ENCODE data around the gene OR2Y1.
"Not testable (repeated sequence)": the region's sequence is repeated elsewhere in the genome, so short reads cannot be mapped to it uniquely, and the experiment has no call there.

Gene OR2Y1, protein sequence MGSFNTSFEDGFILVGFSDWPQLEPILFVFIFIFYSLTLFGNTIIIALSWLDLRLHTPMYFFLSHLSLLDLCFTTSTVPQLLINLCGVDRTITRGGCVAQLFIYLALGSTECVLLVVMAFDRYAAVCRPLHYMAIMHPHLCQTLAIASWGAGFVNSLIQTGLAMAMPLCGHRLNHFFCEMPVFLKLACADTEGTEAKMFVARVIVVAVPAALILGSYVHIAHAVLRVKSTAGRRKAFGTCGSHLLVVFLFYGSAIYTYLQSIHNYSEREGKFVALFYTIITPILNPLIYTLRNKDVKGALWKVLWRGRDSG

GRCh38 chr5:180739958-180740357 is at the start of gene OR2Y1:
Gene OR2Y1, minus strand, starts transcription at chr5:180740058. Its CDS starts 0 bp downstream, at chr5:180740058.
- no peak for DNase-seq (ENCODE audit: low spot score)

GRCh38 chr5:180788651-180789410 is 49.0 kb upstream of the OR2Y1 start:
- DNase-seq (ENCODE audit: low spot score) = not testable (repeated sequence)

DNA sequence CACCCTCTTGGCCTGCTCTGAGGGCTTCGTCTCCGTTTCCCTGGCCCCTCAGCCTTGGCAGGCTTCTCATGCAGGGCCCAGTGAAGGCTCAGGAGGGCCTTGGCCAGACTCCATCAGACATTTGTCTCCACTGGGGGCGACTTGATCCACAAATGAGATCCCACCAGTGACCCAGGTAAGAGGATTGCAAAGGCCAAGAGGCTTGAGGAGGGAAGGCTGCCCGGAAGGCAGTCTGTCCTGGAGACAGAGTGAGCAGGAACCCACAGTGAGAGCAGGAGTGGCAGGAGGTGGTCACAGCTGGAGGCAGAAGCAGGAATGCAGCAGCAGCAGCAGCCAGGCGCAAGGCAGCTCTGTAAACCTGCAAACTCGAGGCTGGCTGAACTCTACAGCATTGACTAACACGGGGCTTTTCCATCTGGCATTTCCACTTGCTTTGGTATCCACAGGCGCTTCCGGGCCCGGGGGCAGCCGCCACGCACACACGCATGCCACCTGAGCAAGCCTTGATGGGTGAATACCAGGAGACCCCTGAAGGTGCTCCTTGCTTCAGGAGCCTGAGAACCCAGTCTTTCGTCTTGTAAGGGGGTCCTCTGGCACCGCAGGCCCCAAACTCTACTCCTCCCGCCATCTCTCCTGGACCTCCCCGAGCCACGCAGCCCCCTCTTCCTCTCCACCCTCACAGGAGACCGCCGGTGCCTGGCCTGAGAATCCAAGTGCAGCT is 48.0 kb upstream of the OR2Y1 start:
- DNase-seq (ENCODE audit: low spot score) = no peak

DNA sequence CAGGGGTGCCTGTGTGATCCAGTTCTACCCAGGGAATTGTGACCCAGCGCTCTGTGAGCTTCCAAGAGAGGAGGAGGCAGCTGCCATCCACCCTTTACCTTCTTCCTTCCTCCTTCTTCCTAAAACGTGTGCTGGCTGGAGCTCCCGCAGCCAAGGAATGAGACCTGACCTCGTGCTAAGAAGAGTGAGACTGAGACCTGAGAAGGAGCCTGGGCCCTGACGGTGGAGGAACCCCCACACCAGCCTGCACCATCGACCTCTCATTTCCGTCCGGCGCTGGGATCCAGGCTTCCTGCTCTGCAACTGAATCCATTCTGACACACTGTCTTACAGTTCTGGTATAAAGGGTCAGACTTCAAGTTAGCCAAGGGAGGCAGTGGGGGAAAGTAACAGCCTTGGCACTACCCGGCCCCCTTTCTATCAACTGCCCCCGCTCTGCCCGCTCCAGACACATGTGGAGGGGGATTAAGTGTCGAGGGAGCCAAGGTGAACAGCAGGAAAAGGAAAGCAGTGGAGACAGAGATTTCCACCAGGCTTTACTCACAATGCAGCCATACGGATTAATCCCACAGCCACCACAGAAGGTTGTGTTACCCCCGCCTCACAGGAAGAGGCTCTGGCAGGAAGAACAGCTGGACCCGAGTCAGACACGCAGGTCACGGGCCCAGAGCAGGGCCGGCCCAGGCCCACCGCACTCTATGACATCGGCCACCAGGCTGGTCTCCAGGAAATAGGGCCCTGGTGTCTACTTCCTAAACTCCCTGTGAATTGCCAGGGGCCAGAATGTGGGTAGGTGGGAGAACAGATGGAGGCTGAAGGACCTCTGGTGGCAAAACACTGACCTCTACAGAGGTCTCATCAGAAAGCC is 46.9 kb upstream of the OR2Y1 start:
- no peak for DNase-seq (ENCODE audit: low spot score)

DNA sequence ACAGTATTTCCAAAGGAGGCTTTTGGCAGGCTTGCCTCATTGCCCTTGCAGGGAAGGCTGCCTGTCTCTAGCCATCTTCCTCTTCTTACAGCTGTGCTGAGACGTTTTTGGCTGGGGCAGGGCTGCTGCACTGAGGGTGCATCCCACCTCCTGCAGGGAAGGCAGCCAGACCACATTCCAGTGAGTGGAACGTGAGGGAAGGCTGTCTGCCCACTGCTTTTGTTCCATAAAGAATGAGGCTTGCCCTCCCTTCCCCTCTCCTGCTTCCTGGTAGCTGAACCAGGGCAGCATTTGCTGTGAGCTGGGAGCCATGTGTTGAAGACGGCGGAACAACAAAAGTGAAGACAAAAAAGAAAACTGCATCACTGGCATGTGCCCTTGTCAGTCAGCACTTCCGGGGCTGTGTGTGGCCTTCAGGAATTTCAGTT is 46.0 kb upstream of the OR2Y1 start:
- no peak for DNase-seq (ENCODE audit: low spot score)

DNA sequence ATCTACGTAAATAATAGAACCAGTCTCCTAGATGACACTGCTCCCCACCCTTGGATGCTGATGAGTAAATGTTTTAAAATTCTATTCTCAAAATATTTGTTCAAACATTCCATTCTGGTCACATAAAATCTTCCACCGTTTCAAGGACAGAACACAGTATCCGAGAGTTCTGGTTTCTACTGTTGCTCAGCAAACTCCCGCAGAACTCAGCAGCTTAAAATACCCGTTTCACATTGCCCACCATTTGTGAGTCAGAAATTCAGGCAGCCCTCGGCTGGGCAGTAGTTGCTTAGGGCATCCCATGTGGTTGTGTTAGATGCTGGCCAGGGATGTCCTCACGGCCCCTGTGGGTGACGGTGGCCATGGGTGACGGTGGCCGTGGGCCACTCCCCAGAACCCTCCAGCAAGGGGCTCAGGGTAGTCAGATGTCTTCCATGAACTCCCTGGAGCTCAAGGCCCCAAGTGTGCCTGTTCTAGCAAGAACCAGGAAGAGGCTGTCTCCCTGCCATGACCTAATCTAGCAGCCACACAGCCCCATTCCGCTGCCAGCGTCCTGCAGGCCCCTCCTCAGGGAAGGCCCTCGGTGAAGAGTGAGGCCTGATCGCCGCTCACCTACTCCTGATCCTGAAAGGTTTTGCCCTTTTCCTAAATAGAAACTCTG is 45.4 kb upstream of the OR2Y1 start:
- no peak for DNase-seq (ENCODE audit: low spot score)

DNA sequence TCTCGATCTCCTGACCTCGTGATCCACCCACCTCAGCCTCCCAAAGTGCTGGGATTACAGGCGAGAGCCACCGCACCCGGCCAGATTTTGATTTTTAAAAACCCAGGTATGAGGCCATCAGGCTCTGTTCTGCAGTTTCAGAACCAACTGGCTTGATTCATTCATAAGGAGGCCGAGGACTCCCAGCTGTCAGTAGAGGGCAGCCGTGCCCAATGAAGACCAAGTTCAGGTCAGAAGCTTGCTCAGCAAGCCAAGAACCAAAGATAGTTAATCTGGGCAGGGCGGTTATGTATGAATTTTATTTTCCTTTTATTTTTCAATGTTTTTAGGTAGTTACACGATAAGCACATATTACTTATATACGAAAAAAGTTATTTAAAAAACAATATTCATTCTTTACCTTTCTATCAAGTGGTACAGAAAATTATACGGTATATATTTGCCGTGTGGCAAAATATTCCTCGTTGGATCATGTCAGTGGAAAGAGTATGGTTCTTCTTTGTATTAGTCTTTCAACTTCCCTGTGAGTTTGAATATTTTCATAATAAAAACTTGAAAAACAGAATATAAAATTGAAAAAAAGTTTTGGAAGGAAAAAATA is 44.7 kb upstream of the OR2Y1 start:
- peak; percentile 91 for DNase-seq (ENCODE audit: low spot score)

- DNase-seq (ENCODE audit: low spot score) = no peak
Measured at GRCh38 chr5:180783340-180784052, 43.6 kb upstream of the OR2Y1 start.

DNA sequence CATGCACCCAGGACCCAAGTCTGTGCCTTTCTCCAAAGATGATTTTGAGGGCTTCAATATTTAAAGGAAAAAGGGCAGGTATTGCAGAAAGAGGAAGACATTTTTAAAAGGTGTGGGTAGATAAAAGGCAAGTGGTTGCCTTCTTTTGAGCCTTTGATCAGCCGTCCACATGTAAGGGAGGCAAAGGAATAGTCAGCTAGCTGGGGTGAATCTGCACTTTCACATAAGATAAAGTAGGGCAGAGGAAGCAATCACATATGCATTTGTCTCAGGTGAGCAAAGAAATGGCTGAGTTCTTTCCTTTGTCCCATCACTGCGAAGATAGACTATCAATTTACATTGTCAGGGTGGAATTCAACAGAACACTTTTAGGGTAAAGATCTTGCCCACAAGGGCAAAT is 42.9 kb upstream of the OR2Y1 start:
- DNase-seq (ENCODE audit: low spot score) = peak; percentile 38

DNA sequence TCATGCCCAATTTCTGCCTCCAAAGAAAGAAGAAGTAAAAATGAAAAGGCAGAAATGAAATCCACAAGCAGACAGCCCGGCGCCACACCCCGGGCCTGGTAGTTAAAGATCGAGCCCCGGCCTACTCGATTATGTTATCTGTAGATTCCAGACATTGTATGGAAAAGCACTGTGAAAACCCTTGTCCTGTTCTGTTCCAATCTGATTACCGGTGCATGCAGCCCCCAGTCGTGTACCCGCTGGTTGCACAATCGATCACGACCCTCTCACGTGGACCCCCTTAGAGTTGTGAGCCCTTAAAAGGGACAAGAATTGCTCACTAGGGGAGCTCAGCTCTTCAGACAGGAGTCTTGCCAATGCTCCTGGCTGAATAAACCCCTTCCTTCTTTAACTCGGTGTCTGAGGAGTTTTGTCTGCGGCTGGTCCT is 42.1 kb upstream of the OR2Y1 start:
- DNase-seq (ENCODE audit: low spot score) = peak; percentile 61

- no peak for DNase-seq (ENCODE audit: low spot score)
Measured at GRCh38 chr5:180779985-180780610, 40.2 kb upstream of the OR2Y1 start.

DNA sequence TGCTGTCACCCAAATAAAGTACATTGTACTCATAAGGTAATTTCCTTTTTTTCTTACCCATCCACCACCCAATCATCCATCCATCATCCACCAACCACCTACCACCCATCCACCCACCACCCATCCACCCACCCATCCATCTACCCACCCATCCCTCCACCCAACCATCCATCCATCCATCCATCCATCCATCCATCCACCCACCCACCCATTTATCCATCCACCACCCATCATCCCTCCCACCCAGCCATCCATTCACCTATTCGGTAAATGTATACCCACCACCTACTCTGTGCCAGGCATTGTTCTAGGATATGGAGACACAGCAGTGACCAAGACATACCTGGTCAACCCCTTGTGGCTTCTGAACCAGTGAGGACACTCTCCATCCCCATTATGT is 37.6 kb upstream of the OR2Y1 start:
- no peak for DNase-seq (ENCODE audit: low spot score)

DNA sequence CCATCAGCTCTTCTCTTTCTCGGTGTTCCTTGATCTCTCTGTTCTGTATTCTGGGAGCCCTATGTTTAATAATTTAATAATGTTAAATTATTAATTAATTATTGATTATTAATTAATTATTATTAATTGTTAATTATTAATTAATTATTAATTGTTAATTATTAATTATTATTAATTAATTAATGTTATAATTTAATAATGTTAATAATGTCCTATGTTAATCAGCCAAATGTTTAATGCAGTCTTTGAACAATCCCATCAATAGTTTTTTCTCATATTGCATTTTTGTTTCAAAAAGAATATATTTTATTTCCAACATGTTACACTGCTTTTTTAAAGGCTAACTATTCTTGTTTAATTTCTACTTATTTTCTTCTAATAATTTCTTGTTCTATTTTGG is 36.5 kb upstream of the OR2Y1 start:
- DNase-seq (ENCODE audit: low spot score) = no peak

- no peak for DNase-seq (ENCODE audit: low spot score)
Measured at GRCh38 chr5:180775624-180776023, 35.8 kb upstream of the OR2Y1 start.

- DNase-seq (ENCODE audit: low spot score) = no peak
Measured at GRCh38 chr5:180771839-180772238, 32.0 kb upstream of the OR2Y1 start.

GRCh38 chr5:180769821-180770220 is 30.0 kb upstream of the OR2Y1 start:
- no peak for DNase-seq (ENCODE audit: low spot score)

GRCh38 chr5:180755601-180756000 is 15.7 kb upstream of the OR2Y1 start:
- no peak for DNase-seq (ENCODE audit: low spot score)

DNA sequence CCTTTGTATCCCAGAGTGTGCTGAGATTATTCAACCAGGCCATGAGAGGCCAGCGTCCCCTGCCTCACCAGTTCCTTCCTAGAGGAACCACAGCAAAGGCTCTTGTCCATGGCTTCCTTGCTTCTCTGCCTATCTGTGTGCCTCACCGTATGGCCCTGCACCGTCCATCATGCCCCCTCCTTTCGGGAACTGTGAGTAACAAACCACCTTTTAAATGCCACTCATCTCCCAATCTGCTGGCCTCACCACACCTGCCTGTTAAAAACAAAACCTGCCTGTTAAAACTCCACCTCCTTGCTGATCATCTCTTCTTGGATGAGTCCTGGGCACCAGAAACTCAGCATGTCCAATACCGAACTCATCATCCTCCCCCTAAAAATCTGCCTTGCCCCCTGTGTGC is 4.4 kb upstream of the OR2Y1 start:
- no peak for DNase-seq (ENCODE audit: low spot score)

- no peak for DNase-seq (ENCODE audit: low spot score)
Measured at GRCh38 chr5:180742727-180743126, 2.9 kb upstream of the OR2Y1 start.

DNA sequence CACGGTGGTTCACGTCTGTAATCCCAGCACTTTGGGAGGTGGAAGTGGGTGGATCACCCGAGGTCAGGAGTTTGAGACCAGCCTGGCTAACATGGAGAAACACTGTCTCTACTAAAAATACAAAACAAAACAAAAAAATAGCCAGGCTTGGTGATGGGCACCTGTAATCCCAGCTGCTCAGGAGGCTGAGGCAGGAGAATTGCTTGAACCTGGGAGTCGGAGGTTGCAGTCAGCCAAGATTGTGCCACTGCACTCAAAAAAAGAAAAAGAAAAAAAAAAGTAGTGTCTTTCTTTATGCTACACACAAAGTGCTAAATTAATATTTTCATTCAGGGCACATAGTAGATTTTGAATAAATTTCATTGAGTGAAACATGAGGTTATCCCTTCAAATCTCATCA is 1.1 kb upstream of the OR2Y1 start:
- not testable (repeated sequence) for DNase-seq (ENCODE audit: low spot score)
